IPS DF 4.7 (cell line): Measurements from ENCODE around the gene LYG1.

Experiments
- DNase-seq: peaks from one replicate; pipeline ENCODE4 v3.0.0-alpha.2; 2013; ENCODE audit warnings: low spot score; ENCODE audit errors: extremely low read depth

LYG1 gene

GRCh38 chr2:99275882-99276281 is 25.1 kb downstream of the LYG1 start:
- no peak for DNase-seq

- no peak for DNase-seq
These were observed 39.8 kb downstream of the LYG1 start for GRCh38 chr2:99261242-99261641.

GRCh38 chr2:99260184-99260583 is 40.8 kb downstream of the LYG1 start:
- no peak for DNase-seq

- no peak for DNase-seq
These were observed 41.5 kb downstream of the LYG1 start for GRCh38 chr2:99259465-99259864.

- no peak for DNase-seq
These were observed 44.3 kb downstream of the LYG1 start for GRCh38 chr2:99256677-99257076.

GRCh38 chr2:99255491-99256318 is 45.3 kb downstream of the LYG1 start, which contains the start of gene LYG2:
Gene LYG2 (minus strand): TSS chr2:99255666. CDS start chr2:99254260, 1,406 bp downstream.
- DNase-seq = no peak

- DNase-seq = no peak
These were observed 51.0 kb downstream of the LYG1 start for GRCh38 chr2:99249951-99250350.

GRCh38 chr2:99242151-99242550 is 58.8 kb downstream of the LYG1 start:
- DNase-seq = no peak

GRCh38 chr2:99240431-99240830 is 60.6 kb downstream of the LYG1 start:
- no peak for DNase-seq

GRCh38 chr2:99238599-99238998 is 62.4 kb downstream of the LYG1 start:
- no peak for DNase-seq
